GM21619 (cell line): Measurements from ENCODE around the gene HDAC9.

Experiments used
- ATAC-seq: cut with Tn5 transposase; IDR thresholded peaks from one replicate; pipeline ENCODE4 v1.9.1; 2021; ENCODE audit not compliant: unreplicated experiment

The HDAC9 gene

GRCh38 chr7:18552943-18553604 is 57.5 kb downstream of the HDAC9 start:
- ATAC-seq: no peak

DNA sequence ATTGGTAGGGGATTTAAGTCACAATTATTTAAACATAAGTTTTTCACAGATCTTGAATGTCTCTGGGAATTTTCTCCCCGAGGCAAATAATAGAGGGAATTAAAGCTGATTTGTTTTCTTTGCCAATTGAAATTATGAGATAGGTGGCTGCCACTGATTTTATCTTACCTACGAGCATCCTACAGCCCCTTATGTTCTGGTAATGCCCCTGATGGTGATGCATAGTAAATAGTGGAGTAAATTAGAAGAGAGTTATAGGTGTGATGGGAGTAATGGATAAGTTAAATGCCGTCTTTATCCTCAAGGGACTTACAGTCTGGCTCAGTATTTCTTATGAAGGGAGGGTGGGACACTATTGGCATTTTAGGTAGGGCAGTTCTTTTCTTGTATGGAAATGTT is 58.1 kb downstream of the HDAC9 start:
- no peak for ATAC-seq

DNA sequence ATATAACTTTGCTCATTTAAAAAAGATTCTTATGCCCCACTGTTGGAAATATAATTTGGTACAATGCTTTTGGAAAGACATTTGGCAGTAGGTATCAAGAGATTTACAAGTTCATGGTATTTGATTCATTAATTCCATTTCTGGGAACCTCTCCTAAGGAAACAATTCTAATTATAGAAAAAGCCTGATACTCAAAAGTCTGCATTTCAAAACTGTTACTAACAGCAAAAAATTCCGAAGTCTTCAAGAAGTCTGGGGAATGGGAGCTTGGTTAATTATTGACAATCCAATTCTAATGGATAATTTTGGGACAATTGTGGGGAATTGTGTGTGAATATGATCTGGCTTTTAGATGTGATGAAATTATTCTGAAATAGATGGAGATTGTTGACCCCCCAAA is 59.6 kb downstream of the HDAC9 start:
- no peak for ATAC-seq

DNA sequence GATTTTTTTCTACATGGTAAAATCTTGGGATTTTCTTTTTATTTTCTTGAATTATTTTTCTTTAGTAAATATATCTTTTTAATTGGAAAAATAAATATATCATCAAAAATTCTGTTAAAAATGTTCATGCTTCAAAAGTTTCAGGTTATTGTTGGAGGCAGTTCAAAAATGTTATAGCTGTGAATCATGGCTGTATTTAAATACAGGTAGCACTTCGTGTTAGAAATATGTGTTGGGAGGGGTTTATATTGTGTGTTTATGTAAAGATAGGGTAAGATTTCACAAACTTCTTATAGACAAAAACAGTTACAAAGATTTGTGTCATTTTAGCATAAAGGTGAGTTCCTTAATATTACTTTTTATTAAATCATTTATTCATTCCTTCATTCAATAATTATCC is 60.4 kb downstream of the HDAC9 start:
- no peak for ATAC-seq

- no peak for ATAC-seq
These were observed 63.0 kb downstream of the HDAC9 start for GRCh38 chr7:18558503-18558902.

DNA sequence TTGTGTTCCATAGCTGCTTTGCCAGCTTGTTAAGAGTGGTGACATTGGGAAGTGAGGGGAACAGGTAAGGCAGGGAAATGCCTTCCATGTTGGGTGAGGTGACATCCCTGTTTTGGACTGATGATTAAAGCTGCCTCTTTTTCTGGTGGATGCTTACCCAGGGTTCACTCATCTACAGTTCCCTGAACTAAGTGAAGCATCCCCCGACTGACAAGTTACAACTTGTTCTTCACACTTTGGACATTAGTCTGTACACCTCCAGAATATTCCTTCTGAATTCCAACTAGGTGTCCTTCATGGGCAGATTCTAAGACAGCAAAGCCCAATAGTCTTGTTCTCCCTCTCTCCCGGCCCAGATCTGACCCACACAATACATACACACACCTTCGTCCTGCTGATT is 63.4 kb downstream of the HDAC9 start:
- ATAC-seq: no peak

GRCh38 chr7:18559756-18560155 is 64.2 kb downstream of the HDAC9 start:
- ATAC-seq: no peak

- no peak for ATAC-seq
These were observed 69.2 kb downstream of the HDAC9 start for GRCh38 chr7:18564779-18565178.

DNA sequence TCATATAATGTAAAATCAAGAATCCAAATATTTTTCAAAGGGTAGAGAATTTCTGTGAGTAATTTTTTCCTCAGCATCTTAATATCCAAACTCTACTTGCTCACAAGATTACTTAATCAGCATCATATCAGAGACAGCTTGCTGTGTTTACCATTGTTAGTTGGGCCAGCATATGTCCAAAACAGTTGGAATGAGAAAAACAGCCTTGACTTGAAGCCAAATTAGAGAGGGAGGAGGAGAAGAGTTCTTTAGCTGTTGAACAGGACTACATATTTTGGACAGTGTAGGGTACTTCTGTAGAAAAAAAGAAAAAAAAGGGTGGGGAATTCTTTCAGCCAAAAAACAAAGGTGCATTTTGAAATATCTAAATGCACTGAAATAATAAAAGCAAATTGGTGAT is 69.8 kb downstream of the HDAC9 start:
- ATAC-seq: no peak

DNA sequence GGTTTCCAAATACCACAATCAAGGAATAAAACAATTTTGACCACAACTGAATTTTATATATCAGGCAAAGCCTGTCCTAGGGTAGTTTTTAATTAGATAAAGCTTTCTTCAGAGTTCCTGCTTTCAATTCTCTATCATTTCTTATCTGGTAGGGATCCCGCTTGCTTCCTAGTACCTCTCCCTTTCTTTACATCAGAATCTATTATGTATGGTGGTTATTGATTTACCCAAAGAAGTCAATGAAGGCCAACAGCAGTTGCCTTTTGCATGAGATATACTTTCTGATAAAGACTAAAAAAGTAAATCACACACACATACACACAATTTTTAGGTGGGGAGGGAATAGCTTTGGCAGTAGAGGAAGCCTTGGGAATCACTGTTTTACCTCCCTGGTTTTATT is 70.7 kb downstream of the HDAC9 start:
- no peak for ATAC-seq

DNA sequence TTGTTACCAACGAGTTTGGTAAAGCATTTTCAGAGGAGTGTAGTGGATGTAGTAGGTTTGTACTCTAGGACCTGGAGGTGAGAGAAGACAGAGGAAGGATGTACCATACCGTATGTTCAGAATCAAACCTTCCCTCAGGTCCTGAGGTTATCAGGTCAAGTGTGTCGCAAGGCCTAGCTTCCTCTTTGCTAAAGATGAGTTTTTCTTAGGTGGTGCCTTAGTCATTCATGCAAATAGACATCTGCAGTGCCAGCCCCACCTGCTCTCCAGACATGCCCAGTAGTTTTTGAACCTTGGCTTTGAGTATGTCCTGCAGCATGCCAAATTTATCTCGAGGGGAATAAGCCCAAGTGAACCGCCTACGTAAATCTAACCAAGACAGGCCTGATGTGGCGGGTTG is 71.3 kb downstream of the HDAC9 start:
- ATAC-seq: peak; percentile 95

DNA sequence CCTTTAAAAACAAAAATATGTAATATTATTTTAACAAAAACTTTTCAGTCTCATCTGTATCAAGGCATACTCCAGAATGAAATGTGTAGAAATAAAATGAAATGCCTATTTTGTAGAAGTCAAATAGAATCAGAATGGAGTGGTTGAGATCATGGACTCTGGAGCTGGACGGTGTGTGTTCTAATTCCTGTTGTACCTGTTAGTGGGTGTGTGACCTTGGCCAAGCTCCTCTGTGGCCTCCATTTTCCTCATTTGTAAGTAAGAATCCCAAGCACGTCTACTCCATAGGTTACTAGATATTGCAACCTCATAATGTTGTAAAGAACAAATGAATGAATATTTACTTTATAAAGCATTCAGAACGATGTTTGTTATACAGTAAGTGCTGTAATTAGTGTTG is 74.9 kb downstream of the HDAC9 start:
- ATAC-seq: no peak

DNA sequence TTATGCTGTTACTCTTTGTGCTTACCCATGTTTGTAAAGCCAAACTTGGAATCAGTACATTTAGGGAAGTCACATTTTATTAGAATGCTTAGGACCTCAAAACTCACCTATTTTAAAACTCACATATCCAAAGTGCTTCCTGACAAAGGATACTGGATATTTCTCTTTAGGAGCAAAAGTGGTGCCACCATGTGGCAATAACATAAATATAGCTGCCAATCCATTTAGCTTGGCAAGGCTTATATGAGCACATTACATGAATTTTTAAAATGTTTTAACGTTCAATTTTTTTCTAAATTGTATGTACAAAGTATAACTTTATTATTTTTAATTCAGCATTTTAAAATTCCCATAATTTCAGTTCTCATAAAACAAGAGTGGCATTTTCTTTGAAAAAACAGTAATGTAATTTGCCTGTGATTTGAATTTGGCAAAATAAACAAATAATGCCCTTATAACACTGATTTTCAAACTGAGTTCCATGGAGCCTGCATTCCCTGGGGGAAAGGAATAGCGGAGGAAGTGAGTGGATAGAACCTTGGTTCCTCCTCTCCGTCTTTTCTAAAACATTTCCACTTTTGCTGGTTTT is 75.4 kb downstream of the HDAC9 start:
- no peak for ATAC-seq

GRCh38 chr7:18572154-18572553 is 76.6 kb downstream of the HDAC9 start:
- ATAC-seq: no peak

DNA sequence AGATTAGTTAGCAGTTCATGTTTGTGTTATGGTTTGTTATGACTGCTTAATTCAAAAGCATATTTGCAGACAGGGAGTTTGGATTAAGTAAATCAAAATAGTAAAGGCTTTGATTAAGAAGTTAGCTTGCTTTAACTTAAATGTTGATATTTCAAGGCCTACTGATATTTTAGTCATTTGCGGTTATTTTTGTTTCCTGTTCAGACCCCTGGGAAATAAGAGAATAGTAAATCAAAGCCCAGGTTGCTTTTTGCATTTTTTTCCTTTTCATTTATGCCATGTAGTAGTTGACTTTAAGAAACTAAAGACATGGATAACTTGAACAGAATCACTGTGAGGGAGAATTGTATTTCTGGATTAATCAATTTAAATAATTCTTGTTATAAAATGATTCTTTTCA is 77.3 kb downstream of the HDAC9 start:
- no peak for ATAC-seq

GRCh38 chr7:18573410-18574234 is 78.1 kb downstream of the HDAC9 start:
- ATAC-seq: no peak

- no peak for ATAC-seq
These were observed 78.6 kb downstream of the HDAC9 start for GRCh38 chr7:18574235-18574540.

DNA sequence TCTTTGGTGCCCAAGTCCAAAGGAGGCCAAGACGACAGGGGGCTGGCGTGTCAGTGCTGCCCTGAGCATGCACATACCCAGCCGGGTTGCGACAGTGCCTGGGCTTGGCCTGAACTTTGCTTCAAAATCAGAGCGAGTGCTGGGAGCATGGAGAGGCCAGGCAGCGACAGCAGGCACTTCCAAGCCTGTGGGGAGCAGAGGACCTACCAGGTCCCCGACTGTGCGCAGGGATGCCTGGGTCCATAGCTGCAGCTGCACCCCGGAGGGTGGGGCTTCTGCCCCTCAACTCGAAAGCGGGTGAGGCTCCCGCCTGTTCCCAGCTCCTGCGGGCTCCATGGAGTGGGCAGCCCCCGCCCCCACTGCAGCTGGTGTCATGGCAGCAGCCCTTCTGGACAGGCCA is 79.1 kb downstream of the HDAC9 start:
- ATAC-seq: no peak

DNA sequence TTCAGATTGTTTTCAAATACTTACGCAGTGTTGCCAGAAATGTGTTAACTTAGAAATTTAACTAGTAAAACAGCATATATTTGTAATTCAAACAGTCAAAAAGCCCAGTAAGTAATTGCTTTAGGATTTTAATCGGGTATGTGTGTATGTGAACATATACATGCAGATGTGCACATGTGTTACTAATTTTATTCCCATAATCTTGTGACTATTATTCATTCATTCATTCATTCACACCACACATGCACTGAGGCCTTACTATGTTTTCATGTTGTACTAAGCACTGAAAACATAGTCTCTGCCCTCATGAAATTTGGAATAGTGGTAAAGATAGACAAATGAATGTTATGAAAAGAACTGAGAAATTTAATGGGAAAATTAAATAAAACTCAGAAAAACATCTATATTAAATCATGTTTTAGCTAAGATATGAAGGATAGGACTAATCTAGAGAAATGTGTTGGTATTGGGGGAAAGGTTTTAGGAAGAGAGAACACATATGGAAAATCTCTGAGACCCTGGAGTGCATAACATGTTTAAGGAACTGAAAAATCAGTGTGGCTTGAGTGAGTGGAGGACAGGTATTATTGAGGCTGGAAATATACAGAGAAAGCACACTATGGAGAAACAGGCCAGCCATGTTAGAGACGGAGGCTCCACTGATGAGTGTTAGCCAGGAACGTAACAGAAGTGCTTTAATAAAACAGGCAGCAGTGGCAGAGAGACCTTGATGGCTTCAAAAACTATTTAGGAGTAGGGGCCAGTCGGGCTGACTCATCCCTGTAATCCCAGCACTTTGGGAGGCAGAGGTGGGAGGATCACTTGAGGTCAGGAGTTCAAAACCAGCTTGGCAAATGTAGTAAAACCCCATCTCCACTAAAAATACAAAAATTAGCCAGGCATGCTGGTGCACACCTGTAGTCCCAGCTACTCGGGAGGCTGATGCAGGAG is 80.3 kb downstream of the HDAC9 start:
- ATAC-seq: no peak

- ATAC-seq: peak; percentile 37
These were observed 81.7 kb downstream of the HDAC9 start for GRCh38 chr7:18577096-18577771.

GRCh38 chr7:18579698-18580097 is 84.1 kb downstream of the HDAC9 start:
- no peak for ATAC-seq
